ENCODE results near the gene SCIN. TPM values are rescaled to one million over a fixed set of nuclear protein-coding genes. Genes with fewer than 3 reads are reported as not detected.
"Not testable (repeated sequence)": the region's sequence is repeated elsewhere in the genome, so short reads cannot be mapped to it uniquely, and the experiment has no call there.

Gene SCIN
- total RNA-seq, 2 experiments from 2014 or later = 0.69 to 0.77 TPM

DNA sequence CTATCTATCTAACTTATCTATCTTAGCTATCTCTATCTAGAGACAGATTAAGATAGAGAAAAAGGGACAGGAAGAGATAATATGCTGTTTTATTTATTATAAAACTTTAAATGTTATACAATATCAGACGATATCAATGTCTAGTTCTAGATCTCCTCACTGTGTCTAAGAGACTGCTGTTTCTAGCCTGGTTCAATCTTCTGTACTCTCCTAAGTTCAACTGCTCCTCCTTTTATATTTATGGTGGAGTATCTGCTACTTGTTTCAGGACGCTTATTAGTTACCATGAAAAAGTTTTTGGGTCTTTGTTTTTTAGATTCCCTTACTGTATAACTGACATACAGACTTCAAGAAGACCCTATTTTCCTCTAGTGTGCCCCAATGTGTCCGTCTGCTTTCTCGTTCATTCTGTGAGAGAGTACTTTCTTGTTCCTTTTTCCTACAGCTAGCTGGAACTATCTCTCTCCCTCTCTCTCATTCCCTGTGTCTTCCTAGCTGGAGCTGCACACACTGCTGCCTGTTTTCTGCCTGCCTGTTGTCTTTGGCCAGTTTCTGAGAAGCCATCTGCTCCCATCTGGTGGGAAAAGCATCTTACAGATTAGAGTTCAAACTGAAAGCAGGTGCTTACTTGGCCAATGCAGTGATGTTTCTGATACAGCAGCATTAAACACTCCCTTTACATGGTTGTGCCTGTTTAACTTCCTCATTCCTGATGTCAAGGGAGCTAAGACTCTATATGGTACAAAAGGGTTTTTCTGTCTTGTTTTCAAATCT lies 67.5 kb downstream of the SCIN start:
- peak overlapping the region; percentile 20 for H3K27ac Mint-ChIP-seq
- peaks cover 4% of the 10 kb centered on the region for H3K27me3 Mint-ChIP-seq
- DNase-seq = no peak
- no peaks in the 10 kb centered on the region for H3K9me3 Mint-ChIP-seq
- ATAC-seq (ENCODE audit: low read depth) = no peak
- POLR2A ChIA-PET = no interaction called here
- H3K4me3 Mint-ChIP-seq = peak overlapping the region; percentile 53
- H3K36me3 Mint-ChIP-seq = no peaks in the 10 kb centered on the region
- H3K4me1 Mint-ChIP-seq = peaks cover 4% of the 10 kb centered on the region

DNA sequence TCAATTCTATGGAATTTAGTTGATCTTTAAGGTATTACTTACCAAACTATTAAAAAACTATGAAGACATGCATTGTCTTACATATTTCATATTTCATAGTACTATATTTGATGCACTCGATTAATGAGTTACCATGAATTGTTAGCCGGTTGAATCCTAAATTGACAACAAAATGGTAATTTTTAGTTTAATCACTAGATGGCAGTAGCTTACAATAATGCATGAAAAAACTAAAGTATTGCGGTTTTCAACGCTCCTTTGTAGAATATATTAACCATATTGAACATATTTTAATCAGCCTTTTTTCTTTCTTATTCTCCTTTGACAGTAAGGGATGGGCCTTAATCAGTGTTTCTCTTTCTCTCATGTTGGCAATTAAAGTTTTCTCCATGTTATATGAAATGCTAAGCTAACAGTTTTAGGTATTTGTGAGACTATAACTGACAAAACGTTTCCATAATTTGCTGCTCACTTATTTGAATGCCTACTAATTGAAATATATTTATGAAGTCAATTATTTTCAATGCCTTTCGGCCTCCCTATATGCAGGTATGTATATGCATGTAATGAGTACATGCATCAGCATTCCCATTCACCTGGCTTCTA lies 68.4 kb downstream of the SCIN start:
- Mint-ChIP-seq H3K4me1 (peaks cover 2% of the 10 kb centered on the region), H3K27me3 (peaks cover 4% of the 10 kb centered on the region), H3K9me3 (no peaks in the 10 kb centered on the region), H3K36me3 (no peaks in the 10 kb centered on the region), H3K27ac (no peak overlapping the region), H3K4me3 (no peak overlapping the region)
- POLR2A ChIA-PET = no interaction called here
- ATAC-seq (ENCODE audit: low read depth) (no peak), DNase-seq (no peak)

GRCh38 chr7:12640299-12641096 lies 70.0 kb downstream of the SCIN start:
- Mint-ChIP-seq H3K4me1 (peaks cover 2% of the 10 kb centered on the region), H3K4me3 (no peak overlapping the region), H3K9me3 (no peaks in the 10 kb centered on the region), H3K27ac (no peak overlapping the region), H3K36me3 (no peaks in the 10 kb centered on the region), H3K27me3 (peaks cover 5% of the 10 kb centered on the region)
- ATAC-seq (ENCODE audit: low read depth) = no peak
- POLR2A ChIA-PET = no interaction called here
- no peak for DNase-seq

GRCh38 chr7:12641196-12641595 lies 70.7 kb downstream of the SCIN start:
- Mint-ChIP-seq H3K4me3 (no peak overlapping the region), H3K4me1 (peaks cover 2% of the 10 kb centered on the region), H3K9me3 (no peaks in the 10 kb centered on the region), H3K27me3 (peaks cover 8% of the 10 kb centered on the region), H3K36me3 (no peaks in the 10 kb centered on the region), H3K27ac (no peak overlapping the region)
- DNase-seq (no peak), ATAC-seq (ENCODE audit: low read depth) (no peak)
- POLR2A ChIA-PET = no interaction called here

DNA sequence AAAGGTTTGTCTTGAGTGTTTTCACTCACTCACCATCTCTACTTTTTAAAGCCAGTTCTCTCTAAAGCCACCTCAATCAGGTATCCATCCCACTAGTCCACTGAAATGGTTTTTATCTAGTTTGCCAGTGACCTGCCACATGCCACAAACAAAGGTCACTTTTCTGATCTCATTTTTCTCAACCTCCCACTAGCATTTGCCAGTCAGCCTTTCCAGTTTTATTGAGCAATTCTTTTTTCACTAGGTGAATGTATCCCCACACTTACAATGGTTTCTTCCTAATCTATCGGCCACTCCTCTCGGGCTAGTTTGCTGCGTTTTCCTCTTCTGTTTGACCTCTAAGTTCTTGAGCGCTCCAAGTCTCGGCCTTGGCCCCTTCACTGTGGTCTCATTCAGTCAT lies 72.0 kb downstream of the SCIN start:
- no peak for ATAC-seq (ENCODE audit: low read depth)
- peaks cover 4% of the 10 kb centered on the region for H3K27me3 Mint-ChIP-seq
- no peaks in the 10 kb centered on the region for H3K36me3 Mint-ChIP-seq
- no peaks in the 10 kb centered on the region for H3K9me3 Mint-ChIP-seq
- DNase-seq = no peak
- H3K4me3 Mint-ChIP-seq = no peak overlapping the region
- POLR2A ChIA-PET = no interaction called here
- peaks cover 2% of the 10 kb centered on the region for H3K4me1 Mint-ChIP-seq
- no peak overlapping the region for H3K27ac Mint-ChIP-seq

DNA sequence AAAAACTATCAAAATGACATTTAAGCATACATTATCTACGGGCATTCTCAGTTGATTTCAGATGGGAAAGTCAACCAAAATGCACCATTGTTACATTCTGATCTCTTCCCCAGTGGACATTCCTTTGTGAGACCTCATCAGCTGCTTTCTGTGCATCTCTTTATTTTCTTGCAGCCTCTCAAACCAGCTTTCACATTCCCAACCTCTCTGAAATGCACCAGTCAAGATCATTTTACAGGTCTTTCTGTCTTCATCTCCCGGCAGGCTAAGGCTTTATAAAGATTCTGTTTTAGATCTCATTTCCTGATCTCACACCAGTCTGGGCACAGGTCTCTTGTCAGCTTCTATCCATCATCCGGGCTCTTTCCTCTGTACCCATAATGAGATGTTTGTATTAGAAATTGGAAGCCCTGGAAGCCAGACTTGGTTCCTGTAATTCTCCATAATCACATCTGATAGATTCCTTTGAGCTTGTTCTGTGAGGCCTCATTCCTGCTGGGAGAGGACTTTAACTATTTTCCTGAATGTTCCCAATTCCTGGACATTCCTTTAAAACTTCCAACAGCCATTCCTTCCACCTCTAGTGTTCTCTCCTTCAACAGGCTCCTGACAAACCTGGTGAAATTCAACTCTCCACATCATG lies 72.6 kb downstream of the SCIN start:
- Mint-ChIP-seq H3K4me3 (no peak overlapping the region), H3K27me3 (peaks cover 4% of the 10 kb centered on the region), H3K4me1 (peaks cover 1% of the 10 kb centered on the region), H3K27ac (no peak overlapping the region), H3K36me3 (no peaks in the 10 kb centered on the region), H3K9me3 (no peaks in the 10 kb centered on the region)
- POLR2A ChIA-PET = no interaction called here
- DNase-seq (no peak), ATAC-seq (ENCODE audit: low read depth) (no peak)

DNA sequence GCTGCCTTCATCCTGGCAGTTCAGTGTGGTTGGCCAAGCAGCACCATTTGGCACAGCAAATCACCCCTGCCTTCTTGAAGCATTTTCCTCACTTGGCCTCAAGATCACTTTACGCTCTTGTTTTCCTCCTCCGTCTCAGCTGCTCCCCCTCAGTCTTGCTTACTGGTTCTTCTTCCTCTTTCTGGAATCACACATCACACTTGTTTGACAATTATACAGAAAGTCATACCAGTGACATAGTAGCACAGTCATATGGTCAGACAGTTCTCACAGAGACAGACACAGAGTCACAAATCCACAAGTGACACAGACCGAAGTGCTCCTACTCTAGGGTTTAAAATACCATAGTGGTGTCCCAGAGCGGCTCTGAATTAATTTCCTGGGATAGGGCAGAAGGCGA lies 73.1 kb downstream of the SCIN start:
- H3K4me3 Mint-ChIP-seq = no peak overlapping the region
- ATAC-seq (ENCODE audit: low read depth) = no peak
- no peaks in the 10 kb centered on the region for H3K36me3 Mint-ChIP-seq
- POLR2A ChIA-PET = no interaction called here
- DNase-seq = no peak
- H3K27ac Mint-ChIP-seq = no peak overlapping the region
- H3K27me3 Mint-ChIP-seq = peaks cover 6% of the 10 kb centered on the region
- H3K4me1 Mint-ChIP-seq = no peaks in the 10 kb centered on the region
- H3K9me3 Mint-ChIP-seq = no peaks in the 10 kb centered on the region

- H3K9me3 Mint-ChIP-seq; ATAC-seq (ENCODE audit: low read depth); H3K27ac Mint-ChIP-seq; H3K27me3 Mint-ChIP-seq; DNase-seq; POLR2A ChIA-PET; H3K4me1 Mint-ChIP-seq; H3K36me3 Mint-ChIP-seq; H3K4me3 Mint-ChIP-seq: not testable (repeated sequence)
Observed at GRCh38 chr7:12645212-12645611, 74.7 kb downstream of the SCIN start.

DNA sequence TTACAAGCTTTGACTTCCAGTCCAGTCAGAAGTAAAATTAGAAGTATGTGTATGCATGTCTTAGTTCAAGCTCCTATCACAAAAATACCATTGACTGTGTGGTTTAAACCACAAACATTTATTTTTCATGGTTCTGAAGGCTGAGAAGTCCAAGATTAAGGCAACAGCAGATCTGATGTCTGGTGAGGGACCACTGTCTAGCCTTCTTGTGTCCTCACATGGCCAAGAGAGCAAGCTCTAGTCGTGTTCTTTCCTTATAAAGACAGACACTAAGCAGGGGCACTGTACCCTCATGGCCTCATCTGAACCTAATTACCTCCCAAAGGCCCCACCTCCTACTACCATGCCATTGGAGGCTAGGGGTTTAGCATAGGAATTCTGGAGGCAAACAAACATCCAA lies 75.6 kb downstream of the SCIN start:
- Mint-ChIP-seq H3K27ac (no peak overlapping the region), H3K36me3 (no peaks in the 10 kb centered on the region), H3K4me3 (no peak overlapping the region), H3K9me3 (no peaks in the 10 kb centered on the region), H3K27me3 (peaks cover 6% of the 10 kb centered on the region), H3K4me1 (no peaks in the 10 kb centered on the region)
- ATAC-seq (ENCODE audit: low read depth) = no peak
- no peak for DNase-seq
- POLR2A ChIA-PET = no interaction called here

DNA sequence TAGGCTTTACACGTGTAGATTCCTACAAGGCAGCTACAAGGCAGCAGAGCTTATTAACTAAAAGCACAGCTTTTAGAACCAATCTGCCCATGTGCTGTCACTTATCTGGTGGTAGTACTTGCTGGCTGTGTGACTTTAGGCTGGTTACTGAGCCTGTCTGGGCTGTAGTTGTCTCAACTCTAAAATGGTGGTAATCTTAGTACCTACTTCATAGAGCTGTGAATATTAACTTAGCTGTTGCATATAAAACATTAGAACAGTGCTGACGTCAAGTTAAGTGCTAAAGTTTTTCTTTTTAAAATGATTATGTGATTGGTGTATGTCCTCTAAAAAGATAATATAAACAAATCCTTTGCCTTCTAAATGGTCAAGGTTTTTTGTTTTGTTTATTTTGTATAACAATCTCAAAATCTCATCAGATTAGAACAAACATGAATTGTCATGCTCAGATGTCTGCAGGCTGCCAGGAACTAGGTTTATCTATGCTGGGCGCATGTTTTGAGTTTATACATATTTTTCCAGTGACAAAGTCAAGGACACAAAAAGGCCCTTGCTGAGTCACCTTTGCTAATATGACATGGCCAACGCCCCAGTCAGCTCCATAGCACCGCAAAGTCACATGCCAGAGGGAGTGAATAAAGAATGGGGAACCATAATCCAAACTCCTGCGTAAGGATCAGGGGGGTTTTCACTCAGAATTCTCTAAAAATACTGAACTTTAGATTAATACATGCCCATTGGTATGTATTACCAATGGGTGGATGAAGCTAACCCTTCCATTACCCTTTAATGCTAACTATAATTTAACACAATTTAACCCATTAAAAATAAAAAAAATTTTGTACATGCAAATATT lies 77.1 kb downstream of the SCIN start:
- Mint-ChIP-seq H3K27ac (no peak overlapping the region), H3K4me3 (no peak overlapping the region), H3K9me3 (no peaks in the 10 kb centered on the region), H3K36me3 (no peaks in the 10 kb centered on the region), H3K27me3 (peaks cover 8% of the 10 kb centered on the region), H3K4me1 (no peaks in the 10 kb centered on the region)
- POLR2A ChIA-PET = no interaction called here
- no peak for ATAC-seq (ENCODE audit: low read depth)
- no peak for DNase-seq

GRCh38 chr7:12648704-12649261 lies 78.3 kb downstream of the SCIN start:
- no peak for ATAC-seq (ENCODE audit: low read depth)

GRCh38 chr7:12649348-12649747 lies 78.8 kb downstream of the SCIN start:
- no peak overlapping the region for H3K4me3 Mint-ChIP-seq
- no peaks in the 10 kb centered on the region for H3K9me3 Mint-ChIP-seq
- no peaks in the 10 kb centered on the region for H3K4me1 Mint-ChIP-seq
- H3K36me3 Mint-ChIP-seq = no peaks in the 10 kb centered on the region
- POLR2A ChIA-PET = no interaction called here
- H3K27me3 Mint-ChIP-seq = peaks cover 8% of the 10 kb centered on the region
- ATAC-seq (ENCODE audit: low read depth) (no peak), DNase-seq (no peak)
- no peak overlapping the region for H3K27ac Mint-ChIP-seq

More at GRCh38 chr7:12648704-12649261, 78.3 kb downstream of the SCIN start:
- DNase-seq = no peak
- H3K9me3 Mint-ChIP-seq = no peaks in the 10 kb centered on the region
- H3K27ac Mint-ChIP-seq = no peak overlapping the region
- H3K27me3 Mint-ChIP-seq = peaks cover 8% of the 10 kb centered on the region
- H3K4me3 Mint-ChIP-seq = no peak overlapping the region
- H3K36me3 Mint-ChIP-seq = no peaks in the 10 kb centered on the region
- POLR2A ChIA-PET = no interaction called here
- H3K4me1 Mint-ChIP-seq = no peaks in the 10 kb centered on the region

DNA sequence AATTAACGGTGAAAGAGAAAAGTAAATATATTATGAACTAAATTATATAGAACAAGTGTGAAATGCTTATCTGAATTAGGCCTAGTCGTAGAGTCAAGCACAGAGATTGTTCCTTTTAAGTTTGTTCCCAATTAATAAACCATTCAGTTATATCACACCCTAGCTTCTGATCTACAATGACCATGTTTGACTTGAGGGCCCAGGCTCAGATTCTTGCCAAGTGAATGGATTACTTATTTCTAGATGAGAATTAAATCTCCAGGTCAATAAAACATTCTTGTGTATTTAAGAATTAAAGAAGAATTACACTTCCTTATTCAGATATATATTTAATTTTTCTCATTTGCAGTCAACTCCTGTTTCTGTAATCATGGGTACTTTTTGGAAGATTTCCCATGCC lies 79.6 kb downstream of the SCIN start:
- DNase-seq (no peak), ATAC-seq (ENCODE audit: low read depth) (no peak)
- Mint-ChIP-seq H3K27me3 (peaks cover 8% of the 10 kb centered on the region), H3K4me3 (no peak overlapping the region), H3K9me3 (no peaks in the 10 kb centered on the region), H3K36me3 (no peaks in the 10 kb centered on the region), H3K27ac (no peak overlapping the region), H3K4me1 (no peaks in the 10 kb centered on the region)
- POLR2A ChIA-PET = no interaction called here
